Prostate gland (tissue), 2 donors: ENCODE results near the gene SANBR.

Experiments
- CTCF ChIP-seq, 4 experiments: fragments of 200-600 bp in 2 of 4; fragments of 450-650 bp in 2 of 4; sonication (generic) in 2 of 4; IDR thresholded peaks; 1 replicate in 3 of 4; 2 replicates in 1 of 4; pipeline ENCODE4 v1.5.1; 2016 to 2019; ENCODE audit warnings: antibody characterized with exemption in 4 of 4, mild to moderate bottlenecking in 2 of 4, moderate library complexity in 2 of 4
- POLR2A ChIP-seq: fragments of 450-650 bp; IDR thresholded peaks from one replicate; pipeline ENCODE4 v1.6.1; 2016; ENCODE audit warnings: antibody characterized with exemption, mild to moderate bottlenecking
- POLR2AphosphoS5 ChIP-seq: sonication (generic); formaldehyde crosslinking; IDR thresholded peaks from one replicate; pipeline ENCODE4 v1.6.1; 2017; ENCODE audit warnings: antibody characterized with exemption

GRCh38 chr2:61090386-61090921 lies 24.8 kb downstream of the SANBR start:
- no peak for TF ChIP-seq CTCF (IDR thresholded peaks at IDR 0.05)
- TF ChIP-seq POLR2AphosphoS5 = no peak
- no peak for TF ChIP-seq POLR2A
